AG20443 (cell line): ENCODE data around the gene LDHAL6B.
A peak's percentile ranks its signal among the peaks of the same experiment; 100 is the strongest.

Experiments used
- DNase-seq: peaks from one replicate; pipeline ENCODE4 v3.0.0; 2012; ENCODE audit warnings: low spot score, mixed read lengths

The LDHAL6B gene

DNA sequence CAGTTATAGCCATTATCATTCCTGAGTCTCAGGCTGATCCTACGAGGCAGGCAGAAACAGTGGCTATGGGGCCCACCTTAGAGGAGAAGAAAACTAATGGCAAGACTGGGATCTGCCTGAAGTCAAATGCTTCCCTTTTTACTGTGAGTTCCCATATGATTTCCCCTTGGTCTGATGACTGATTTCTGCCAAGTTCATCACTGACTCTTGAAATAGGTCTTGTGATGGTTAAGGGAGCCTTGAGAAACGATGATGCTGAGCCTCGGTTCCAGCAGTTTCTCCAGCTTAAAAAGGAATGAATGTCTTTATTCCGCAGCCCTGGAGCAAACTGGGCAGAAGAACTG is 29.4 kb upstream of the LDHAL6B start:
- DNase-seq: no peak

DNA sequence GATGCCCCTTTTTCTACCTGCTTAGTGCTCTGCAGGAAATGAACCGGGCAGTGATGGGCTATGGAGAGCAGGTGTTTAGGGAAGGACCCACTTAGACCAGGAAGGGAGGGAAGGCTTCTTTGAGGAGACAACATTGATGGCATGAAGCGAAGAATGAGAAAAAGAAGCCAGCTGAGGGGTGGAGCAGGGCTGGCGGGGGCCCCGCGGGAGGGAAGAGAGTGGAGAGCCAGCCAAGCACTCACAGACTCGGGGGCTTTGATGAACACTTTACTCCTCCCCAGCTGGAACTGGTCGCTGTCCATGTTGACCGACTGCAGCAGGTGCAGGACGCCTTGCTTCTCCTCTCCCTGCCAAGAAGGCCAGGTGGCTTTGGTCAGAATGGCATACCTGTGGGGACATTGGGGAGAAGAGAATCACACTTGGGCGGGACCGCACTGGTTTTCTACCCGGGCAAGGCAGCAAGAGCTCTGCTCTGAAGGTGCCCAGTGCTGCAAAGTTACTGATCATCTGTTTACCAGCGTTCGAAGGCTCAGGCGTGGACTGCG is 28.4 kb upstream of the LDHAL6B start:
- DNase-seq: no peak

- DNase-seq: no peak
Measured at GRCh38 chr15:59179717-59180116, 26.9 kb upstream of the LDHAL6B start.

DNA sequence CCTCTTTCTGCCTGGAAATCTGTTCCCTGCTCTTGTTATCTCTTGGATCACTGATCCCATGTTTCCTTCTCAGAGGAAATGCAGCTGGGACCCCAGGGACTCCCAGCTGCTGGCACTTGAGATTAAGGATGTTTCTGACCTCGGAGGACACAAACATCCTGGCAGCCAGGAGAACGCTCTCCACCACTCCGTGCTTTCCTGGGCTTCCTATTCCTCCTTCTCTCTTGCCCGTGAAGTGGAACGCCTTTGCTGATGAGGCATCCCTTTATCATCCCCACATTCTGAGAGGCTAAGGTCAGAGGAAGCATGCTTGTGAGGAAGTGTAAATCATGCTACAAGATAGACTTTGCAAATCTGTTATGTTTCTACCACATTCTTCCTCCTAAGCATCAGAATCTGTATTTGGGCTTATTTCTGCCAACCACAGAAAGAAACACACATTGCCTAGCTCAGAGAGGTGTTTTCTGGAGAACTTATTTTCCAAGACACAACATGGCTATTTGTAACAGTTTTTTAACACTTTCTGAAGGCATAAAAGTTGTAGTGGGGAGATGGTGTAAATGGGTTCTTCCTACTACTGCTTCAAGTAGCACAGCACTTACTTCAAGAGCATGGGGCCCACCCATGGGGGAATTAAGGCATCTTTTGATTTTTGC is 25.6 kb upstream of the LDHAL6B start:
- DNase-seq: peak; percentile 43

- DNase-seq: no peak
Measured at GRCh38 chr15:59185725-59186124, 20.9 kb upstream of the LDHAL6B start.

DNA sequence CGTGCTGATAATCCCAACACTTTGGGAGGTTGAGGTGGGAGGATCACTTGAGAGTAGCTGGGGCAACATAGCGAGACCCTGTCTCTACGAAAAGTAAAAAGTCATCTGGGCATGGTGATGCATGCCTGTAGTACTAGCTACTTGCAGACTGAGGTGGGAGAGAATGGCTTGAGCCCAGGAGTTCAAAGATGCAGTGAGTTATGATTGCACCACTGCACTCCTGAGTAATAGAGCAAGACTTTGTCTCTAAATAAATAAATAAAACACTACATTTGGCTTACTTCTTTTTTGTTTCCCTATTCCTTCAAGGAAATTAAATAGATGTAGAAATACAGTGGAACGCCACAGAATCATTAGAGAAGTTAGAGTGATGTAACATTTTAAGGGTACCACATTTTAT is 20.1 kb upstream of the LDHAL6B start:
- DNase-seq: no peak

GRCh38 chr15:59189241-59189640 is 17.4 kb upstream of the LDHAL6B start:
- no peak for DNase-seq

DNA sequence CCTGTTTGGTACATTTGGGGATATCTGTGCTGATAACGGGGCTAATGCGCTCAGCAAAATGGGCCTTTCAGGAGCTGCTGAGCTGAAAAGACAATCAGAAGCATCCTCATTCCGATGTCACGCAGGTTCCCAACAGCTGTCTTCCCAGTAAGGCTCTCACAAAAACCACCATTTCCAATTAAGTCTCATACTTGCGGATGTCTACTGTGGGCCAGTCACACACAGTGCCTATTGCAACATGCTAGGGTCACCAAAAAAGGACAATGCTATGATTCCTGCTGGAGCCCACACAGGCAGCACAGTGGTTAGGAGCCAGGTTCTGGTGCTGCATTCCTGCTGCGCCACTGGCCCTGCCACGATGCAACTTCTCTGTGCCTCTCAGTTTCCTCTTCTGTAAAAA is 16.4 kb upstream of the LDHAL6B start:
- DNase-seq: no peak

- DNase-seq: peak; percentile 71
Measured at GRCh38 chr15:59191855-59192237, 14.8 kb upstream of the LDHAL6B start.

GRCh38 chr15:59194639-59195325 is 11.9 kb upstream of the LDHAL6B start:
- no peak for DNase-seq

DNA sequence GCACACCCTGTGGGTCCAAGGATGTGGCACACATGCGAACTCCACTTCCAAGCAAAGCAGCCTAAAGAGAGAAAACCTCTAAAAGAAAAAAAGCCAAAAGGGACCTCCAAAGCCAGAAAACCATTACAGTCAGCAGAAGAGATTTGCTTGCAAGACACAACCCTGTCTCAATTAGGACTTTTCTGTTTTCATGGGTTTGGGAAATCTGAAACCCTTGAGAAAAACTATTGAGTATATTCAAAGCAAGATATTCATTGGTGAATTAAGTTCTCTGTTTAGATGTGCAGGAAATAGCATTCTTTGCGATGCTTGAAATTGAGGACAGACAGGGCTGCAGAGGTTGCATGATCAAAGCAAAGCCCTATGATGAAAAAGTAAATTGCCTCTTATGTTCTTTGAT is 10.2 kb upstream of the LDHAL6B start:
- no peak for DNase-seq

DNA sequence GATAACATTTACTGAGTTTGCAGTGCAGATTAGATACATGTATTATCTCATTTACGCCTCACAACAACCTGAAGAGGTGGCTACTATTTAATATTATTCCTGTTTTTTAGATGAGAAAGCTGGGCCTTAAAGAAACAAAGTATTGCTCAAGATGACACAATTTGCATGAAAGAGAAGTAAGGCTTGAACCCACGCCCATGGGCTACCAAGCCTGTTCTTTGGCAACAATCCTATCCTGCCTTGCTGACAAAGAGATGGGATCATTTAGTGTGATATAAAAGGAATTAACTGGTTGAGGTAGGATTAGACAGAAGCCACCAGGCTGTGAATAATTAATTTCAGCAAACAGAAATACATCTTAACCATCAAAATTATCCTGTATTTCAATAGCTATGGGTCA is 9.2 kb upstream of the LDHAL6B start:
- DNase-seq: no peak

DNA sequence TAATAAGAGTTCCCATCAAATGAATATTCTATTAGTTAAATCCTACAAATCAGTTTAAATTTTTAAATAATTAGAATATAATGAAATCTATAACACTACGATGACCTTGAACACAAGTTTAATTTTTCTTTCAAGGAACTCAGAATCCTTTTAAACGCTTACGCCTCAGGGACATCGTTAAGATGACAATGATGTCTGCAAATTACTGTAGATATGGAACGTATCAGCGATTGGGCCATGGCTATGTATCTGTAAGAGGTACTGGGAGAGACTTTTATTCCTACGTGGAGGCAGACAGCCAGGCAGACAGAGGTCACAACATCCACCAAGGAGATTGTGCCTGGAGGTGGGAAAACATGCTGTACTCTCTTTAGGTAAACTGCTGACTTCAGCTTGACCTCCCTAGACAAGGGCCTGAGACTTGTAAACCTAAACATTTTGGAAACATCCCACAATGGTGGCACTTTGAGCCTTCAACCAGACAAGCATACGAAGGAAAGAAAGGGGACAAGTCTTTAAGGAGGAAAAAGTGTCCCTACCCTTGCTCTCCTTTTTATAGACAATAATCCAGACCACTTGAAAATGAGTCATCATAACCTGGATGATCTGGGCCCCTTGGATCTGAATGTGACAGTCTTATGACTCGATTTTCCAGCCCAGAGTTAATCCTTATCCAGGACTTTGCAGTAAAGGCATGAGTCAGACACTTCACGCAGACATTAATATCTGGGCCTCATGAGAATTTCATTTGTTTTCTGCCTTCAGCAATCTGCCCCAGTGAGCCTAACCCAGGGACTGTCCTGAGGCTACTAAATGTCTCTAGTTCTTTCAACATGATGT is 6.8 kb upstream of the LDHAL6B start:
- DNase-seq: peak; percentile 47

- no peak for DNase-seq
Measured at GRCh38 chr15:59200560-59200959, 6.1 kb upstream of the LDHAL6B start.

GRCh38 chr15:59203008-59203407 is 3.6 kb upstream of the LDHAL6B start:
- DNase-seq: no peak

DNA sequence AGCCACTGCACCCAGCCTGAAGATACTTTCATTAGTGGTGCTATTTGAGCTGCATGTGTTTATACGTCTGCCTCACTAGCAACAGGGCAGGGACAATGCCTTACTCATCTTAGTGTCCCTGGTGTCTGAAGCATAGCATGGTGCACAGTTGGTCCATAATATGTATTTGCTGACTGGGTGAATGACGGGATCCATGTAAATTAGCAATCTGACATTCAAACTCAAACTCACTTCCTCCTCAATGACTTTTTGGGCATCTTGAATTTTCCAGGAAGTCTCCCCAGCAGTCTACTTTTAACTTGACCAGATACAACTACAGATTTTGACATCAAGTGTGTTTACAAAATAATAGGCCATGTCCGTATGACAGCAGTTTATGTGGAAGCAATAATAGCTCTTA is 3.0 kb upstream of the LDHAL6B start:
- no peak for DNase-seq

- DNase-seq: no peak
Measured at GRCh38 chr15:59205839-59206622, 612 bp upstream of the LDHAL6B start.

DNA sequence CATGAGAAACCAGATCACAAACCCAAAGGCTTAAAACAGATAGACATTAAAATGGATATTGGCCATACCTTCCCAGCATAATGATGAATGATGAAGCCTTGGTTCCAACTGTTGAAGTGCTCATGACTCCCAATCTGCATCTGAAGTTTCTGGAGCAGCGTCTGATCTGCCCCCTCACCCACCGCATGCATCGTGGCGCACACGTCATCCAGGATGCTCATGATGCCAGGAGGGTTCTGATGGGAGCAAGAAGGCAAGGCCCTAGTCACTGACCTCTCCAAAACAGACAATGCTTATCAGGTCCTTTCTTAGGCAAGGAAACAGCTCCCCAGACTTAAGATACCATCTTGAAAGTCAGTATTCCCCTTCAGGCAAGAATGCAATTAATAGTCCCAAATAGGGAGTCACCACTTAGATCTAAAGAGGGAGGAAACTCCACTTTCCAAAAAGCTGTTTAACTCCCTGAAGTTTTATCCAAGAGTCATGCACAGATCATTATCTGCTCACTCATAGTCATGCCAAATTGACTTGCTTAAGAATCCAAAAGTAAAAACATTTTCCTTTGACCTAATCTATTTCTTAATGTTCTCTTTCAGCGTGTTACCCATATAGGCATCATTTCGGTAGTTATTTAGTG is 2.1 kb downstream of the LDHAL6B start:
- DNase-seq: peak; percentile 26

GRCh38 chr15:59210186-59210585 is 3.5 kb downstream of the LDHAL6B start:
- no peak for DNase-seq

DNA sequence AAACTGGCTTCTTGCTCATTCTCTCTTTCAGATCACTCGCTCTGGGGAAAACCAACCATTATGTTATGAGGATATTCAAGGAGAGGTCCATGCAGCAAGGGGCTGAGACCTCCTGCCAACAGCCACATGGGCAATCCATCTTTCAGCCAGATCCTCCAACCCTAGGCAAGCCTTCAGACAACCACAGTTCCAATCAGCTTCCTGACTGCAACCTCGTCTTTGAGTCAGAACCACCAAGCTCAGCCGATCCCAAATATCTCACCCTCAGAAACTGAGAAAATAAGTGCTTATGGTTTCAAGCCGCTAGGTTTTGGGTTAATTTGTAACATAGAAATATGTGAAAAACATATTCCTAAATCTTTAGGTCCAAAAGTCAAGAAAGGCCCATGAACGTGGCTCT is 10.3 kb downstream of the LDHAL6B start:
- DNase-seq: no peak

- DNase-seq: no peak
Measured at GRCh38 chr15:59217876-59218498, 11.3 kb downstream of the LDHAL6B start.
